SH-SY5Y (cell line): Measurements from ENCODE around the gene CDKN2A.

ENCODE experiments used
- GATA2 ChIP-seq: IDR thresholded peaks from 2 replicates; pipeline ENCODE4 v1.6.1; 2011; ENCODE audit warnings: mild to moderate bottlenecking, low read depth, low read length
- GATA3 ChIP-seq: IDR thresholded peaks from 2 replicates; pipeline ENCODE4 v1.6.1; 2011; ENCODE audit warnings: low read depth, mild to moderate bottlenecking, low read length, moderate library complexity

Gene CDKN2A

GRCh38 chr9:21964925-21965385 lies 29.2 kb downstream of the CDKN2A start:
- no peak for TF ChIP-seq GATA3
- TF ChIP-seq GATA2: no peak

- no peak for TF ChIP-seq GATA2
- no peak for TF ChIP-seq GATA3
These were observed 32.6 kb downstream of the CDKN2A start for GRCh38 chr9:21961569-21961968.

- TF ChIP-seq GATA2 (no peak), GATA3 (no peak)
These were observed 35.4 kb downstream of the CDKN2A start for GRCh38 chr9:21958833-21959232.

- no peak for TF ChIP-seq GATA3
These were observed 48.6 kb downstream of the CDKN2A start for GRCh38 chr9:21945606-21946005.

- TF ChIP-seq GATA2: no peak
- TF ChIP-seq GATA3: no peak
These were observed 50.7 kb downstream of the CDKN2A start for GRCh38 chr9:21943464-21943863.

GRCh38 chr9:21941337-21941995 lies 52.7 kb downstream of the CDKN2A start:
- TF ChIP-seq GATA3 (no peak), GATA2 (no peak)

- no peak for TF ChIP-seq GATA2
These were observed 58.0 kb downstream of the CDKN2A start for GRCh38 chr9:21936161-21936560.

GRCh38 chr9:21935631-21936030 lies 58.6 kb downstream of the CDKN2A start:
- no peak for TF ChIP-seq GATA3
- TF ChIP-seq GATA2: no peak

- TF ChIP-seq GATA3: no peak
- no peak for TF ChIP-seq GATA2
These were observed 60.3 kb downstream of the CDKN2A start for GRCh38 chr9:21933865-21934264.

- TF ChIP-seq GATA2: no peak
- no peak for TF ChIP-seq GATA3
These were observed 60.9 kb downstream of the CDKN2A start for GRCh38 chr9:21933281-21933680.

GRCh38 chr9:21931428-21931827 lies 62.8 kb downstream of the CDKN2A start:
- TF ChIP-seq GATA3: no peak
- no peak for TF ChIP-seq GATA2

GRCh38 chr9:21927752-21928151 lies 66.4 kb downstream of the CDKN2A start:
- no peak for TF ChIP-seq GATA2
- no peak for TF ChIP-seq GATA3

- no peak for TF ChIP-seq GATA3
- peak; percentile 56 for TF ChIP-seq GATA2
These were observed 70.5 kb downstream of the CDKN2A start for GRCh38 chr9:21923694-21924093.

- TF ChIP-seq GATA3 (no peak), GATA2 (no peak)
These were observed 74.5 kb downstream of the CDKN2A start for GRCh38 chr9:21919377-21920362.
